Cardiac fibroblast (primary cell): Measurements from ENCODE around the gene GSTK1.
"Not testable (repeated sequence)": the region's sequence is repeated elsewhere in the genome, so short reads cannot be mapped to it uniquely, and the experiment has no call there.

ENCODE experiments used
- DNase-seq, 2 donors: peaks; one replicate each; pipeline versions ENCODE4 v3.0.0 to v3.0.0-alpha.2; 2010; ENCODE audit warnings: low read depth in 2 of 2
- H3K4me3 ChIP-seq, 2 donors: replicated peaks in 1 of 2; 1 replicate in 1 of 2; 2 replicates in 1 of 2; pipeline ENCODE4 v1.5.1; 2011; ENCODE audit warnings: low read depth in 2 of 2, low read length in 2 of 2, mild to moderate bottlenecking in 2 of 2, moderate library complexity in 1 of 2
- CTCF ChIP-seq: IDR thresholded peaks from one replicate; pipeline ENCODE4 v1.5.1; 2011; ENCODE audit warnings: low read depth, mild to moderate bottlenecking, low read length, inconsistent platforms

Gene GSTK1

GRCh38 chr7:143255564-143255963, 7.7 kb upstream of the GSTK1 start:
- H3K4me3 ChIP-seq, result no peak overlapping the region
- TF ChIP-seq CTCF, result no peak
- peak; percentile 39 to 57 for DNase-seq

GRCh38 chr7:143256325-143256724, 6.9 kb upstream of the GSTK1 start:
- peak; percentile 33 for TF ChIP-seq CTCF
- H3K4me3 ChIP-seq, result no peak overlapping the region
- DNase-seq, result no peak

GRCh38 chr7:143256932-143257331, 6.3 kb upstream of the GSTK1 start:
- no peak for TF ChIP-seq CTCF
- DNase-seq, result no peak
- no peak overlapping the region for H3K4me3 ChIP-seq

- no peak for TF ChIP-seq CTCF
- no peak overlapping the region for H3K4me3 ChIP-seq
- no peak for DNase-seq
Observed at GRCh38 chr7:143257501-143257900, 5.7 kb upstream of the GSTK1 start.

- no peak for TF ChIP-seq CTCF
- no peak overlapping the region for H3K4me3 ChIP-seq
- DNase-seq, result peak in 1 of 2 donors; percentile 32
Observed at GRCh38 chr7:143258831-143259230, 4.4 kb upstream of the GSTK1 start.

- TF ChIP-seq CTCF, result no peak
- no peak for DNase-seq
- H3K4me3 ChIP-seq, result no peak overlapping the region
Observed at GRCh38 chr7:143259765-143260164, 3.5 kb upstream of the GSTK1 start.

- H3K4me3 ChIP-seq, result no peak overlapping the region
- TF ChIP-seq CTCF, result no peak
- DNase-seq, result no peak
Observed at GRCh38 chr7:143261901-143262300, 1.3 kb upstream of the GSTK1 start.

GRCh38 chr7:143264196-143264568, 941 bp downstream of the GSTK1 start:
- peak overlapping the region; percentile 87 to 96 for H3K4me3 ChIP-seq
- not testable (repeated sequence) for DNase-seq
